Raji (cell line): ENCODE data around the gene RRM2.

ENCODE experiments used
- POLR2A ChIP-seq: IDR thresholded peaks from 2 replicates; pipeline ENCODE4 v1.6.1; 2011; ENCODE audit warnings: low read depth, low read length, control low read depth; ENCODE audit not compliant: insufficient read depth

RRM2 gene

DNA sequence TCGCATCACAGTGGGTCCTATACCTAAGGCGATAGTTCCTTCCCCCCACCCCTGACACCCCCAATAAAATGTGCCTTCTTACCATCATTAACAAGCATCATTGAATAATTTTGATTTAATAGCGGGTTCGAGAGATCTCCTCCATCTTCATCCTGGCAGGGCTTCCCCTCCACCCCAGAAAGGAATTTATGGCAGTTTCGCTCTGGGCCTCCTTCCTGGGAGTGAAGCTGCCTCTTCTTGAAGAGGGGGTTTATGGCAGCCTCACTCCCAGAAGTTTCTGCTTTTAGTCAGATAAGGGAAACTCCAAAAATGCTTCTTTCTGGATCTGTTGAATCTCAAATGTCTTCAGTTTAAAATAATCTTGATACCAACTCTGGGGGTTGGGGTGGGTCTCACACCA is 45.7 kb downstream of the RRM2 start:
- TF ChIP-seq POLR2A: no peak

- no peak for TF ChIP-seq POLR2A
These were observed 46.6 kb downstream of the RRM2 start for GRCh38 chr2:10169053-10169578.

- no peak for TF ChIP-seq POLR2A
These were observed 47.0 kb downstream of the RRM2 start for GRCh38 chr2:10169581-10169980.

DNA sequence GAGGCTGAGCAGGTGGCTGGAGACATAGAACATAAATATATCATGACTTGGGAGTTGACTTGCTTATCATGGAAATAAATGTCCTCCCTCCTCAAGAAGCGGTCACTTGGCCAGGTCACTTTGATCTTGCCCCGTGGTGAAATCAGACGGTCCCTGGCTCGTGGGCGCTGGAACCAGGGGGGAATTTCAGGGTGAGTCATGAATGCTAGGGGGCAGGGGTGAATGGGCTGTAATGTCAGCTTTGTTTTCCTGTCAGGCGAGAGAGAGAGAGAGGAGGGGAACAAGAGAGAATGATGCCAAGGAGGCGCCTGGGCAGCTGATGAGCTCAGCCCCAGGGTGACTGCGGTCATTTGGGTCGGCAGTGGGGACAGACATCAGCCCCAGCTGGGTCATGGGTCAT is 47.7 kb downstream of the RRM2 start:
- TF ChIP-seq POLR2A: no peak

DNA sequence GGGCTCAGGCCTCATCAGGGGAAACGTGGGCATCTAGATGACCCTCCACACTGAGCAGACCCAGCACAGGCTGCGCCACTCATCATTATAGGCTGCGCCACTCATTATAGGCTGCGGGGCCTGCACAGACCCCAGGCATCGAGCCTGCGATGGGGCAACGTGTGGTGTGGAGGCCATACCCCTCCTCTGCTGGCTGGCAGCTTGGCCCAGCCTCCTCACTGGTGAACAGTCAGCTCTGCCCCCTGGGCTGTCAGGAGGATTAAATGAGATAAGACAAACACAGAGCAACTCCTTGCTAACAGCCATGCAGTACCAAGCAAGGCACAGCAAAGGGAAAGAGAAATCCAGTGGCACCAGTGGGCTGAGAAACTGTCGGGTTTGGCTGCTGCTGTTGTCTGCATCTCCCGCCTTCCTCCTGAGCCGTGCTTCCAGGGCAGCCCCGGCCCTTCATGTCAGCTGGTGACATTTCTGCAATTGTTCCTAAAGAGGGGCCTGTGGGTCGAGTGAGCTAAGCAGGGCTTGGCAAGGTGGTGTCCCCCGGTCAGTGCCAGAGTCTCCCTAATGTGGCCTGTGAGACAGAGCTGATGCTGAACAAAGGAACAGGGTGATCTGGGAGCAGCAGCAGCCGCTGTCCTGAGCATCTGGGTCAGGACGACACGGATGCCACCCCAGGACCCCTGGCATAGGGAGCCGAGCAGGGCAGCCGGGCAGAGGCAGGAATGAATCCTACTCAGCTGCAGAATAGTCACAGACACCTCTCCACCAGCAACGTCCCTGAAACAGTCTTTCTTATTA is 48.7 kb downstream of the RRM2 start:
- no peak for TF ChIP-seq POLR2A

- no peak for TF ChIP-seq POLR2A
These were observed 49.7 kb downstream of the RRM2 start for GRCh38 chr2:10172033-10172871.

DNA sequence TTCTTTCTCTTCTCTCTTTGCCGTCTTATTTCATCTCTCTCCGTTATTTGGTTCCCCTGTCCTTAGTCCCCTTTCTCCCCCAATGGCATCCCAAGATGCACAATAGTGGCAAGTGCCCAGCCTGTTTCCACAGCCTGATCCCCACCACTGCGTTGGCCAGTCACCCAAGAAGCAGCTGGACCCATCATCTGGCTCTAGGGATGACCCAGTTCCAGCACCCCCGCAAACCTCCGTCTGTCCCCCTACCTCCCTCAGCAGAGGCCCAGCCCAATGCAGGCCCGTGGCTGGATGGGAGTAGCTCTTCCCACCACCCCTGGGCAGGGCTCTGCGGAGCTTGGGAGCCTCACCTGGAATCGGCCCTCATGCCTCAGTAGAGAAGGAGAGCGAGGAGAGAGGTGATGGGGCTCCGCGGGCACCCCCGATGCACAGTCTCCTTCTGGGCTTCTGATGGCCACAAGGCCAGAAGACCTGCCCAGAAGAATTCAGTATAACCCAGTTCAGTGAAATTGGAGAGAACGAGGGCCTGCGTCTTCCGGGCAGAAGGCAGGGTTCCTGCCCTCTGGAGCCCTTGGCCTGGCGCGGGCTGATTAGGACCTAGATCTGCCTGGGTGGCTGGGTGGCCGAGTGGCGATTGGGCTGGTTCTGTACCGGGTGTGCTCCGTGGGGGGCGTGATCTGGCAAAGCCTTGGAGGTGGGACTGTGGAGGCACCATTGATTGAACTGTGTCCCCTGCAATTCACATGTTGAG is 50.9 kb downstream of the RRM2 start:
- no peak for TF ChIP-seq POLR2A

GRCh38 chr2:10174173-10174572 is 51.6 kb downstream of the RRM2 start:
- TF ChIP-seq POLR2A: no peak

- no peak for TF ChIP-seq POLR2A
These were observed 52.9 kb downstream of the RRM2 start for GRCh38 chr2:10175441-10175840.

GRCh38 chr2:10178751-10179150 is 56.2 kb downstream of the RRM2 start:
- TF ChIP-seq POLR2A: no peak

DNA sequence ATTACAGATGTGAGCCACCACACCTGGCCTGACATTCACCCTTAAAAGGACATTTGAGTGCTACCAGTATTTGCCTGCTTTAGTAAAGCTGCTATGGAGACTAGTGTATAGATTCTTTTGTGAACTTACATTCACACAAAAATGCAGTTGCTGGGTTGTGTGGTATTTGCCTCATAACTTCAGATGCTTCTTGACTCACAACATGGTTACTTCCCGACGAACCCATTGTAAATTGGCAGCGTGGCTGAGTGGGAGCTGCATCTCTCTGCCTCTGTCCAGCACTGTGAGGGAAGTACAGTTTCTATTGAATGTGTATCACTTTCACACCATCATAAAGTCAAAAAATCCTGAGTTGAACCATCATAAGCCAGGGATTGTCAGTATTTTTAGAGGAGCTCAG is 56.9 kb downstream of the RRM2 start:
- no peak for TF ChIP-seq POLR2A

- TF ChIP-seq POLR2A: no peak
These were observed 57.7 kb downstream of the RRM2 start for GRCh38 chr2:10180229-10180628.
